Gastrocnemius medialis (tissue), 4 donors: ENCODE results near the gene CLEC2L. TPM values are rescaled to one million over a fixed set of nuclear protein-coding genes. Genes with fewer than 3 reads are reported as not detected.

ENCODE experiments used
- ATAC-seq, 2 donors: fragments of 150-250 bp; one replicate each; pipeline ENCODE4 v1.9.1; 2016
- DNase-seq, 2 donors: peaks; one replicate each; pipeline ENCODE4 v3.0.0-alpha.2; 2019
- H3K27ac ChIP-seq, 4 donors: fragments of 200-600 bp; sonication (generic); 1 replicate in 1 of 4; 2 replicates in 3 of 4; pipeline ENCODE4 v1.5.1; 2016 to 2018; ENCODE audit warnings: mild to moderate bottlenecking in 2 of 4, moderate library complexity in 1 of 4
- H3K27me3 ChIP-seq, 3 donors: fragments of 200-600 bp; sonication (generic) in 2 of 3; 1 replicate in 1 of 3; 2 replicates in 2 of 3; pipeline versions ENCODE4 v1.5.1 to v1.6.0; 2016 to 2019; ENCODE audit warnings: mild to moderate bottlenecking in 1 of 3, moderate library complexity in 1 of 3
- H3K36me3 ChIP-seq, 2 donors: fragments of 200-600 bp; sonication (generic) in 1 of 2; one replicate each; pipeline ENCODE4 v1.5.1; 2017 to 2018
- H3K4me1 ChIP-seq, 2 donors: fragments of 200-600 bp; sonication (generic) in 1 of 2; one replicate each; pipeline ENCODE4 v1.5.1; 2016 to 2017; ENCODE audit warnings: mild to moderate bottlenecking in 2 of 2
- H3K4me3 ChIP-seq, 4 donors: fragments of 200-600 bp; sonication (generic) in 3 of 4; 1 replicate in 1 of 4; 2 replicates in 3 of 4; pipeline ENCODE4 v1.5.1; 2016 to 2019; ENCODE audit warnings: mild to moderate bottlenecking in 2 of 4
- H3K9me3 ChIP-seq, 3 donors: fragments of 200-600 bp; sonication (generic) in 2 of 3; 1 replicate in 1 of 3; 2 replicates in 2 of 3; pipeline ENCODE4 v1.5.1; 2016 to 2019
- CTCF ChIP-seq, 5 experiments: fragments of 450-650 bp in 3 of 5; fragments of 200-600 bp in 2 of 5; sonication (generic) in 2 of 5; IDR thresholded peaks in 4 of 5; conservative IDR thresholded peaks in 1 of 5; 1 replicate in 4 of 5; 2 replicates in 1 of 5; pipeline ENCODE4 v1.5.1; 2016 to 2019; ENCODE audit warnings: antibody characterized with exemption in 5 of 5, mild to moderate bottlenecking in 3 of 5, moderate library complexity in 3 of 5
- POLR2A ChIP-seq, 2 donors: fragments of 450-650 bp; IDR thresholded peaks; one replicate each; pipeline ENCODE4 v1.6.1; 2017; ENCODE audit warnings: antibody characterized with exemption in 2 of 2, mild to moderate bottlenecking in 2 of 2, moderate library complexity in 2 of 2
- in situ Hi-C, 4 donors: fragments of 200-750 bp; cut with MboI; loops; one replicate each; pipeline versions ENCODE4 v1.15.0 to v1.8.0; 2017; ENCODE audit warnings: low sequenced_read_pairs in 4 of 4
- intact Hi-C: fragments of 100-400 bp; cut with DNase I; formaldehyde crosslinking; loops from one replicate; pipeline ENCODE4 v1.15.1; 2023; ENCODE audit warnings: low total_unique reads
- total RNA-seq, 4 donors: library from RNA; depleted of rRNA; stranded (reverse); fragments of >200 nt; gene quantifications; one replicate each; pipeline versions ENCODE4 v1.1.0 to v1.2.3, GENCODE V29; 2016

CLEC2L gene
- total RNA-seq, 4 donors from 2014 or later: 0.18 TPM; not detected in 3

GRCh38 chr7:139488810-139489209 lies 34.7 kb upstream of the CLEC2L start:
- no peaks in the 10 kb centered on the region for H3K36me3 ChIP-seq
- H3K27ac ChIP-seq: no peak overlapping the region
- peaks cover 2 to 13% (median 7%) of the 10 kb centered on the region in 3 donors for H3K27me3 ChIP-seq
- intact Hi-C loops: no loop called here
- no peak for ATAC-seq
- DNase-seq: no peak
- peaks cover 0 to 3% of the 10 kb centered on the region in 2 donors for H3K4me1 ChIP-seq
- H3K9me3 ChIP-seq: peaks cover 0 to 2% (median 0%) of the 10 kb centered on the region in 3 donors
- in situ Hi-C loops: loop anchor here in 1 of 4 donors (25.0 kb wide), 1 partner anchor 323 kb away; no protein-coding TSS in a partner anchor
- H3K4me3 ChIP-seq: no peak overlapping the region
- TF ChIP-seq CTCF (IDR thresholded peaks at IDR 0.05 in 4 of 5, conservative IDR thresholded peaks at IDR 0.05 in 1 of 5): no peak
- TF ChIP-seq POLR2A (IDR thresholded peaks at IDR 0.05): no peak

- Histone ChIP-seq H3K9me3 (peaks cover 0 to 2% (median 0%) of the 10 kb centered on the region in 3 donors), H3K27me3 (peaks cover 0 to 1% (median 0%) of the 10 kb centered on the region in 3 donors), H3K4me1 (no peaks in the 10 kb centered on the region), H3K27ac (no peak overlapping the region), H3K4me3 (no peak overlapping the region), H3K36me3 (no peaks in the 10 kb centered on the region)
- no peak for ATAC-seq
- in situ Hi-C loops (loop anchor here in 3 of 4 donors (10.0 to 25.0 kb wide), 3 partner anchors 135 to 515 kb away; no protein-coding TSS in a partner anchor), intact Hi-C loops (no loop called here)
- no peak for TF ChIP-seq CTCF (IDR thresholded peaks at IDR 0.05 in 4 of 5, conservative IDR thresholded peaks at IDR 0.05 in 1 of 5)
- TF ChIP-seq POLR2A (IDR thresholded peaks at IDR 0.05): no peak
- DNase-seq: no peak
Measured at GRCh38 chr7:139490130-139490529, 33.4 kb upstream of the CLEC2L start.

GRCh38 chr7:139492293-139492692 lies 31.2 kb upstream of the CLEC2L start:
- in situ Hi-C loops: loop anchor here in 3 of 4 donors (10.0 to 25.0 kb wide), 3 partner anchors 133 to 513 kb away; no protein-coding TSS in a partner anchor

GRCh38 chr7:139494835-139495579 lies 28.5 kb upstream of the CLEC2L start:
- ATAC-seq (no peak), DNase-seq (no peak)
- intact Hi-C loops (no loop called here), in situ Hi-C loops (loop anchor here (5.0 to 25.0 kb wide), 4 partner anchors 130 to 510 kb away; no protein-coding TSS in a partner anchor)
- Histone ChIP-seq H3K36me3 (no peaks in the 10 kb centered on the region), H3K27me3 (no peaks in the 10 kb centered on the region), H3K9me3 (peaks cover 0 to 2% (median 0%) of the 10 kb centered on the region in 3 donors), H3K4me3 (no peak overlapping the region), H3K27ac (no peak overlapping the region), H3K4me1 (no peaks in the 10 kb centered on the region)
- no peak for TF ChIP-seq POLR2A (IDR thresholded peaks at IDR 0.05)
- no peak for TF ChIP-seq CTCF (IDR thresholded peaks at IDR 0.05 in 4 of 5, conservative IDR thresholded peaks at IDR 0.05 in 1 of 5)

More at GRCh38 chr7:139492293-139492692, 31.2 kb upstream of the CLEC2L start:
- Histone ChIP-seq H3K27me3 (no peaks in the 10 kb centered on the region), H3K27ac (no peak overlapping the region), H3K4me1 (no peaks in the 10 kb centered on the region), H3K9me3 (peaks cover 0 to 2% (median 0%) of the 10 kb centered on the region in 3 donors), H3K36me3 (no peaks in the 10 kb centered on the region), H3K4me3 (no peak overlapping the region)
- TF ChIP-seq POLR2A (IDR thresholded peaks at IDR 0.05): no peak
- no peak for TF ChIP-seq CTCF (IDR thresholded peaks at IDR 0.05 in 4 of 5, conservative IDR thresholded peaks at IDR 0.05 in 1 of 5)
- no peak for DNase-seq
- intact Hi-C loops: no loop called here
- ATAC-seq: no peak
